Measurements from ENCODE around the gene SKI. TPM values are rescaled to one million over a fixed set of nuclear protein-coding genes. Genes with fewer than 3 reads are reported as not detected.

SKI gene
- total RNA-seq = 15.5 and 28.3 TPM in 2 replicates

DNA sequence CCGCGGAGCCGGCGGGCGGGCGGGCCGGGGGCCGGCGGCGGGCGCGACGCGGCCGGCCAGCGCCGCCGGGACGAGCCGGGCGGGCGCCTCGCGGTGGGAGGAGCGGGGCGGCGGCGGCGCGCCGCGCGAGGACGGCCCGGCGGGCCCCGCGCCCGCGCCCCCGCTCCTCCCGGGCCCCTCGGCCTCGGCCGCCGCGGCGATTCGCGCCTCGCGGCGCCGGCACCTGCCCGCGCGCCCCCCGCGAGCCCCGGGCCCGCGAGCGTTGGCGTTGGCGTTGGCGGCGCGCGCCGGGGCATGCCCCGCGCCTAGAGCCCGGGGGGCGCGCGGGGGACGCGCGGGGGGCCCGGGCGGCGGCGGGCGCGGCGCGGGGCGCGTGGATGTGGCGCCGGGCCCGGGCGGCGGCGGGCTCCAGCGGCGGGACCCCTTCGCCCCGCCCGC is at the start of gene SKI:
Gene SKI, plus strand, starts transcription at position 163 of the 438 bp plus-strand sequence. CDS start 448 bp downstream, outside the sequence.

DNA sequence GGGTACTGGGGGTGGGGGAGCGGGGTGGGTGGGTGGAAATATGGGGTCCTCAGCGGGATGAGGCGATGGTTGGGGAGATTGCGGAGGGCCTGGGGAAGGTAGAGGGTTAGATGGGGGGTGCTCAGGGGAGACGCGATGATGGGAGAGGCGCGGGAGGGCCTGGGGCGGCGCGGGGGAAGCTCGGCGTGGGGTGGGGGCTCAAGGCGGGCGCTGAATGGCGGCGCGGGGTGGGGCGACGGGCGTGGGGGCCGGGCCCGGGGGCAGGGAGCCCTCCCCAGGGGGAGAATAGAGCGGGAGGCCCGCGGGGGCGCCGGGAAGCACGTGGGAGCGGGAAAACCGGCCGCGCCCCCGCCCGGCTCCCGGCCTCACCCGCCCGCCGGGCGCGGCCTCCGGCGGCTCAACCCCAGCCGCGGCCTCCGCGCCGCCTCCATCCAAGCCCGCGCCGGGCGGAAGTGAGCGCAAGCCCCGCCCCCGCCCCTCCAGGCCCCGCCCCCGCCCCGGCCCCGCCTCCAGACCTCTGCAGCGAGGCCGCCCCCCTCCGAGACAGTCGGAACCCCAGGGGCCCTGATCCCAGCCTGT is 33.7 kb upstream of the SKI start, which contains the start of gene FAAP20:
Gene FAAP20, minus strand, starts transcription at position 454 of the 579 bp plus-strand sequence. Its CDS starts 23 bp downstream, at position 431.

Other genes starting within 250 kb of the SKI start
- not detected in 2 replicates for gene CFAP74, start 224.5 kb upstream of the SKI start, total RNA-seq
- gene GABRD, start 209.0 kb upstream of the SKI start, total RNA-seq = 0.13 and 0.81 TPM in 2 replicates
- gene PRKCZ, start 177.9 kb upstream of the SKI start, total RNA-seq = 1.6 and 28.6 TPM in 2 replicates
- 12.2 and 15.7 TPM in 2 replicates for gene FAAP20, start 33.5 kb upstream of the SKI start, total RNA-seq
- 2.8 and 10.6 TPM in 2 replicates for gene MORN1, start 163.2 kb downstream of the SKI start, total RNA-seq
- gene RER1, start 163.5 kb downstream of the SKI start, total RNA-seq = 48.4 and 98.9 TPM in 2 replicates
- 24.4 and 32.2 TPM in 2 replicates for gene PEX10, start 184.2 kb downstream of the SKI start, total RNA-seq
- gene PLCH2, start 248.0 kb downstream of the SKI start, total RNA-seq = under 0.01 and 0.06 TPM in 2 replicates